NCI-H146 (cell line): ENCODE measurements around the gene ARHGAP29.

Experiments
- DNase-seq: peaks from one replicate; lab custom pipeline; 2025; lab: John Stamatoyannopoulos, UW

Gene ARHGAP29

GRCh38 chr1:94265011-94265422 lies 27.6 kb upstream of the ARHGAP29 start:
- no peak for DNase-seq

GRCh38 chr1:94260635-94261387 lies 23.4 kb upstream of the ARHGAP29 start:
- no peak for DNase-seq

- DNase-seq = no peak
These were observed 22.4 kb upstream of the ARHGAP29 start for GRCh38 chr1:94259635-94260289.

- DNase-seq = no peak
These were observed 21.5 kb upstream of the ARHGAP29 start for GRCh38 chr1:94258873-94259331.

- no peak for DNase-seq
These were observed 20.1 kb upstream of the ARHGAP29 start for GRCh38 chr1:94257444-94257843.

- DNase-seq = no peak
These were observed 18.1 kb upstream of the ARHGAP29 start for GRCh38 chr1:94255476-94255875.

- no peak for DNase-seq
These were observed 16.9 kb upstream of the ARHGAP29 start for GRCh38 chr1:94254073-94254810.

- DNase-seq = no peak
These were observed 16.2 kb upstream of the ARHGAP29 start for GRCh38 chr1:94253456-94254017.

- no peak for DNase-seq
These were observed 13.0 kb upstream of the ARHGAP29 start for GRCh38 chr1:94250341-94250740.

- DNase-seq = no peak
These were observed 11.7 kb upstream of the ARHGAP29 start for GRCh38 chr1:94248956-94249688.

GRCh38 chr1:94247138-94248094 lies 10.0 kb upstream of the ARHGAP29 start:
- peak; percentile 57 for DNase-seq

- no peak for DNase-seq
These were observed 9.3 kb upstream of the ARHGAP29 start for GRCh38 chr1:94246692-94247137.

- no peak for DNase-seq
These were observed 8.5 kb upstream of the ARHGAP29 start for GRCh38 chr1:94245747-94246438.

- DNase-seq = no peak
These were observed 7.4 kb upstream of the ARHGAP29 start for GRCh38 chr1:94244816-94245215.

GRCh38 chr1:94243665-94244064 lies 6.3 kb upstream of the ARHGAP29 start:
- no peak for DNase-seq

GRCh38 chr1:94240822-94241221 lies 3.4 kb upstream of the ARHGAP29 start:
- no peak for DNase-seq

- no peak for DNase-seq
These were observed 2.4 kb upstream of the ARHGAP29 start for GRCh38 chr1:94239796-94240195.

GRCh38 chr1:94239051-94239450 lies 1.7 kb upstream of the ARHGAP29 start:
- DNase-seq = no peak

- no peak for DNase-seq
These were observed 624 bp downstream of the ARHGAP29 start for GRCh38 chr1:94236630-94237290.
